Esophagus squamous epithelium (tissue), 5 donors: Measurements from ENCODE around the gene PLCB1. TPM values are rescaled to one million over a fixed set of nuclear protein-coding genes. Genes with fewer than 3 reads are reported as not detected.

Experiments used
- DNase-seq: peaks from one replicate; lab custom pipeline; 2025; lab: John Stamatoyannopoulos, UW
- H3K27ac ChIP-seq, 4 donors: fragments of 200-600 bp; sonication (generic); one replicate each; pipeline ENCODE4 v1.5.1; 2016 to 2019; ENCODE audit warnings: mild to moderate bottlenecking in 1 of 4
- H3K27me3 ChIP-seq, 4 donors: fragments of 200-600 bp; sonication (generic); 1 replicate in 3 of 4; 2 replicates in 1 of 4; pipeline versions ENCODE4 v1.5.1 to v1.6.0; 2017 to 2021; ENCODE audit warnings: antibody characterized with exemption in 1 of 4
- H3K36me3 ChIP-seq, 3 donors: fragments of 200-600 bp; sonication (generic); one replicate each; pipeline ENCODE4 v1.5.1; 2016 to 2019
- H3K4me1 ChIP-seq, 3 donors: fragments of 200-600 bp; sonication (generic); one replicate each; pipeline ENCODE4 v1.5.1; 2017 to 2019
- H3K4me3 ChIP-seq, 4 donors: fragments of 200-600 bp; sonication (generic); 1 replicate in 3 of 4; 2 replicates in 1 of 4; pipeline ENCODE4 v1.5.1; 2016 to 2019; ENCODE audit warnings: mild to moderate bottlenecking in 2 of 4, moderate library complexity in 1 of 4
- H3K9me3 ChIP-seq, 3 donors: fragments of 200-600 bp; sonication (generic); one replicate each; pipeline ENCODE4 v1.5.1; 2016 to 2019
- POLR2A ChIP-seq, 4 donors: fragments of 450-650 bp; IDR thresholded peaks; one replicate each; pipeline ENCODE4 v1.6.1; 2017; ENCODE audit warnings: antibody characterized with exemption in 4 of 4, mild to moderate bottlenecking in 4 of 4, moderate library complexity in 3 of 4
- WGBS, 2 donors: methylation state at CpG; one replicate each; pipeline ENCODE4 v1.1.5; 2018; 5-methylcytosine and 5-hydroxymethylcytosine counted together
- intact Hi-C: fragments of 100-400 bp; cut with DNase I; formaldehyde crosslinking; loops from one replicate; pipeline ENCODE4 v1.15.0; 2022
- total RNA-seq, 4 donors: library from RNA; depleted of rRNA; stranded (reverse); fragments of >200 nt; gene quantifications; one replicate each; pipeline ENCODE4 v1.1.0, GENCODE V29; 2016
- TF ChIP-seq, protein P1 (sequence below), 6 experiments: fragments of 450-650 bp in 4 of 6; fragments of 200-600 bp in 2 of 6; sonication (generic) in 2 of 6; IDR thresholded peaks; one replicate each; pipeline ENCODE4 v1.5.1; 2016 to 2019; ENCODE audit warnings: antibody characterized with exemption in 6 of 6, mild to moderate bottlenecking in 4 of 6, moderate library complexity in 4 of 6
- donor health status: DM: yes; HTN: yes; CAD: no.

Gene PLCB1
- total RNA-seq, 4 donors from 2014 or later: 1.9 to 20.4 (median 5.0) TPM

DNA sequence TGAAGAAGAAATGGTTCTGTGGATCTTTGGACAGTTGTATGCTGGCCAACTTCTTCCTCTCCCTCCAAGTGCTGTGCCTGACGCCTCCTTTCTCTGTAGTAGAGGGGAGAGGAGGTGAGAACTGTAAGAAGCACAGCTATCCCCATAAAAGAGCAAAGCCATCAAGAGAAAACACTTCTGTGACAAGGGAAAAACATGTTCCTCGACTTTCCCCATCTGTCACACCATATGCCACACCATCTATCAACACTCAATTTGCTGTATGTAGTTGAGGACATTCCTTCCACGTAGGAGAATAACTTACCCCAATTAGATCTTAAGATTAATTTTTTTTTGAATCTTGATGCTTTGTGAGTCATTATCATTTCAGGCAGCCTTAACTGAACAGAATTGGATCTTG lies 780.7 kb downstream of the PLCB1 start:
- Histone ChIP-seq H3K4me3 (no peak overlapping the region), H3K4me1 (no peaks in the 10 kb centered on the region), H3K36me3 (no peaks in the 10 kb centered on the region), H3K27me3 (no peaks in the 10 kb centered on the region), H3K27ac (no peak overlapping the region), H3K9me3 (no peaks in the 10 kb centered on the region)
- 52 to 57% methylated on average over 3 of the region's 3 CpGs for WGBS, 2 donors
- no peak for DNase-seq
- TF ChIP-seq, protein P1, sequence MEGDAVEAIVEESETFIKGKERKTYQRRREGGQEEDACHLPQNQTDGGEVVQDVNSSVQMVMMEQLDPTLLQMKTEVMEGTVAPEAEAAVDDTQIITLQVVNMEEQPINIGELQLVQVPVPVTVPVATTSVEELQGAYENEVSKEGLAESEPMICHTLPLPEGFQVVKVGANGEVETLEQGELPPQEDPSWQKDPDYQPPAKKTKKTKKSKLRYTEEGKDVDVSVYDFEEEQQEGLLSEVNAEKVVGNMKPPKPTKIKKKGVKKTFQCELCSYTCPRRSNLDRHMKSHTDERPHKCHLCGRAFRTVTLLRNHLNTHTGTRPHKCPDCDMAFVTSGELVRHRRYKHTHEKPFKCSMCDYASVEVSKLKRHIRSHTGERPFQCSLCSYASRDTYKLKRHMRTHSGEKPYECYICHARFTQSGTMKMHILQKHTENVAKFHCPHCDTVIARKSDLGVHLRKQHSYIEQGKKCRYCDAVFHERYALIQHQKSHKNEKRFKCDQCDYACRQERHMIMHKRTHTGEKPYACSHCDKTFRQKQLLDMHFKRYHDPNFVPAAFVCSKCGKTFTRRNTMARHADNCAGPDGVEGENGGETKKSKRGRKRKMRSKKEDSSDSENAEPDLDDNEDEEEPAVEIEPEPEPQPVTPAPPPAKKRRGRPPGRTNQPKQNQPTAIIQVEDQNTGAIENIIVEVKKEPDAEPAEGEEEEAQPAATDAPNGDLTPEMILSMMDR (IDR thresholded peaks at IDR 0.05): no peak
- intact Hi-C loops: no loop called here

DNA sequence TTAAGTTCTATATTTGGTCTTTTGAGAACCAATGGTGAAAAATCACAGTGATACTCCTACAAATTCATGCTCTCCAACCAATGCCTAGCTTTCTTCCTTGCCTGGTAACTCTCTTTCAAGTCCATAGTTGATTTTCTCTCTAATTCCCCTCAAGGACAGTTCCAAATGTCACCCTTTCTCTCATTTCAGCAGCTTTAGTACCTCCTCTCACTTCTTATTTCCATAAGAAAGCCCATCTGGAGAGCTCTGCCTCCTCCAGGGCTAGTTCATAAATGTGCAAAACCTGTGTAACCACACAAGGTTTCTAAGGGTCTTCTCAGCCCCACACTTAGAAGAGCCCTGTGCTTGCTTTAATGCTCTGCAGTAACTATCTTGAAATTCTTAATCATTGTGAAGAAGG lies 781.4 kb downstream of the PLCB1 start:
- intact Hi-C loops: no loop called here
- H3K27me3 ChIP-seq: no peaks in the 10 kb centered on the region
- H3K36me3 ChIP-seq: no peaks in the 10 kb centered on the region
- no peak overlapping the region for H3K4me3 ChIP-seq
- TF ChIP-seq, protein P1 (IDR thresholded peaks at IDR 0.05): no peak
- TF ChIP-seq POLR2A (IDR thresholded peaks at IDR 0.05): no peak
- no peaks in the 10 kb centered on the region for H3K4me1 ChIP-seq
- no peak for DNase-seq
- no peak overlapping the region for H3K27ac ChIP-seq
- no peaks in the 10 kb centered on the region for H3K9me3 ChIP-seq

DNA sequence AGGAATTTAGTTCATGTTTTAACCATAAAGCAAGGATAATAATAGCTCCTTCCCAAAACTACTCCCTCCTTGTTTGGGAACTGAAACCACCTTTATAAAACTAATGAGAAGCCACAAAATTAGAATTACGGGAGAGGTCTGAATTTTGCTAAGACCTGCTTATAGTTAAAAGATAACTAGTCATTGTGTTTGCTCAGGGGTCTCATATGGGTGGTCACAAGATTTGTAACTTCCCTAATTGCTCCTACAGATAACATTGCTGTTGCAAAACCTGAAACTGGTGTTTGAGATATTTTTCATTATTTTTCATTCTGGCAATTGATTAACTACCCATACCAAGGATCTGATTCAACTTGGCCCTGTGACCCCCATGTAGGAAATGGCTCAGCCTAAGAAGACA lies 782.4 kb downstream of the PLCB1 start:
- H3K4me1 ChIP-seq: no peaks in the 10 kb centered on the region
- no peaks in the 10 kb centered on the region for H3K36me3 ChIP-seq
- no peak overlapping the region for H3K4me3 ChIP-seq
- intact Hi-C loops: no loop called here
- no peak for DNase-seq
- H3K27ac ChIP-seq: no peak overlapping the region
- TF ChIP-seq, protein P1 (IDR thresholded peaks at IDR 0.05): no peak
- TF ChIP-seq POLR2A (IDR thresholded peaks at IDR 0.05): no peak
- WGBS, 2 donors: 100% methylated on average over 1 of the region's 1 CpG
- H3K27me3 ChIP-seq: no peaks in the 10 kb centered on the region
- no peaks in the 10 kb centered on the region for H3K9me3 ChIP-seq

GRCh38 chr20:8917084-8917483 lies 785.0 kb downstream of the PLCB1 start:
- Histone ChIP-seq H3K27me3 (no peaks in the 10 kb centered on the region), H3K4me1 (no peaks in the 10 kb centered on the region), H3K27ac (no peak overlapping the region), H3K9me3 (no peaks in the 10 kb centered on the region), H3K4me3 (no peak overlapping the region), H3K36me3 (no peaks in the 10 kb centered on the region)
- intact Hi-C loops: no loop called here
- TF ChIP-seq POLR2A (IDR thresholded peaks at IDR 0.05): no peak
- TF ChIP-seq, protein P1 (IDR thresholded peaks at IDR 0.05): no peak
- no peak for DNase-seq

- H3K4me1 ChIP-seq: no peaks in the 10 kb centered on the region
- no peak overlapping the region for H3K27ac ChIP-seq
- no peaks in the 10 kb centered on the region for H3K27me3 ChIP-seq
- DNase-seq: no peak
- 82 to 84% methylated on average over 3 of the region's 3 CpGs for WGBS, 2 donors
- no peaks in the 10 kb centered on the region for H3K36me3 ChIP-seq
- no peaks in the 10 kb centered on the region for H3K9me3 ChIP-seq
- no peak overlapping the region for H3K4me3 ChIP-seq
- TF ChIP-seq, protein P1 (IDR thresholded peaks at IDR 0.05): no peak
- TF ChIP-seq POLR2A (IDR thresholded peaks at IDR 0.05): no peak
- intact Hi-C loops: no loop called here
Measured at GRCh38 chr20:8918145-8918544, 786.1 kb downstream of the PLCB1 start.
